HepG2 (cell line): ENCODE data around the gene CCDC50. TPM values are rescaled to one million over a fixed set of nuclear protein-coding genes. Genes with fewer than 3 reads are reported as not detected.

Experiments
- ZFP36L2 ChIP-seq: sonication (generic); formaldehyde crosslinking; IDR thresholded peaks from 2 replicates; pipeline ENCODE4 v1.4.0; 2020; ENCODE audit warnings: missing genetic modification reagents
- ZNF598 ChIP-seq: sonication (generic); formaldehyde crosslinking; IDR thresholded peaks from 2 replicates; pipeline ENCODE4 v1.5.1; 2020; ENCODE audit warnings: mild to moderate bottlenecking, missing genetic modification reagents, borderline replicate concordance
- ZNF841 ChIP-seq: sonication (generic); formaldehyde crosslinking; IDR thresholded peaks from 2 replicates; pipeline ENCODE4 v1.8.1; 2023; ENCODE audit warnings: missing genetic modification reagents, borderline replicate concordance
- polyA plus RNA-seq, 8 experiments: library from polyadenylated mRNA; depleted of rRNA in 3 of 8; stranded (reverse) in 7 of 8; unstranded in 1 of 8; fragments of >200 nt; fragmentation: Illumina TruSeq in 4 of 8; extraction: Trizol in 4 of 8; gene quantifications; 2 replicates each; pipeline versions ENCODE4 v1.2.1 to v1.2.3, GENCODE V29; 2011 to 2016; ENCODE audit warnings: low read depth in 4 of 8, missing spikeins in 1 of 8, mixed read lengths in 1 of 8; ENCODE audit not compliant: insufficient read depth in 1 of 8
- total RNA-seq, 5 experiments: library from RNA; depleted of rRNA; stranded (reverse); fragments of >200 nt; fragmentation: Illumina TruSeq; extraction: Trizol; gene quantifications; 2 replicates each; pipeline ENCODE4 v1.2.3, GENCODE V29; 2016; ENCODE audit warnings: low read depth in 1 of 5
- TF ChIP-seq, protein P1 (sequence below): IDR thresholded peaks from 2 replicates; pipeline ENCODE4 v1.6.1; 2016; ENCODE audit warnings: missing compliant biosample characterization, missing genetic modification reagents, borderline replicate concordance
- TF ChIP-seq, protein P2 (sequence below): sonication (generic); formaldehyde crosslinking; conservative IDR thresholded peaks from 2 replicates; pipeline ENCODE4 v1.4.0; 2020; ENCODE audit warnings: missing genetic modification reagents
- TF ChIP-seq, protein P3 (sequence below): sonication (generic); formaldehyde crosslinking; conservative IDR thresholded peaks from 2 replicates; pipeline ENCODE4 v1.4.0; 2020; ENCODE audit warnings: missing genetic modification reagents
- TF ChIP-seq, protein P4 (sequence below): sonication (generic); formaldehyde crosslinking; IDR thresholded peaks from 2 replicates; pipeline ENCODE4 v1.5.1; 2020; ENCODE audit warnings: mild to moderate bottlenecking, missing genetic modification reagents, moderate library complexity

CCDC50 gene
- total and polyA plus RNA-seq, 2 of the 13 experiments (the other 11 are each of a cell fraction or from before 2014, with no cell fraction given), result 47.6 to 66.4 TPM

DNA sequence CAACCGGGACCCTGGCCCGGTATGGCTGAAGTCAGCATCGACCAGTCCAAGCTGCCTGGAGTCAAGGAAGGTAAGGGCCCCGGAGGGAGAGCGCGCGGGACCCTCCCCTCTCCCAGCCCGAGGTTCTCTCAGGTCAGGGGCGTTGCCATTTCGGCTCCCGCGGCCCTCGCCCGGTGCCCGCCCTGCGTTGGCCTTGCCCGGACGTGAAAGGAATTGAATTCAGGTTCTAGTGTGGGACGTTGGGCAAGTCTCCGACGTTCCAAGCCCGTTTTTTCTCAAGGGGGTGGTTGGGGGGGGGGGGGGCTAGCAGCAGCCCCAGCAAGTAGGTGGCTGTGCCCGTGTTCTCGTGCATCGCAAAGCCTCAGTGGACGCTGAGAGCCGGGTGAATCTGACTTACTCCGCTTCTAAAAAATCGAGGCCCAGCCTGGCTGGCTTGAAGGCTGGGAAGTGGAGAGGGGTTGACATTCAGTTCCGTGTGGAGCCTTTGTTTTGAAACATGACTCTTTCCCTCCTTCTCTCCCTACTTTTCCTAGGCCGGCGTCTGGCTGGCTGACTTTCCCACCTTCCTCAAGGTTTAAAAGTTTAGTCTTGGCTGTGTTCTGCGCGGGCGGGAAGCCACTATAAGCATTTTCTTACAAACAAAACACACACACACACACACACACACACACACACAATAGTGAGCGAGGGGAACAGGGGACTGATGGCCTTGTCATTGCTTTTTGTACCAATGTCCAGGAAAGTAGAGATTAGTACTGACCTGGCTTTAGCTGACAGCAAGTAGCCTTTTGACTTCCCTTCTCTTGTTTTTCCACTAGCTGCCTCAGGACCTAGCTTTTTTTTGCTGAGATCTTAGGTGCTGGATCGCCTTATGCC lies 698 bp downstream of the CCDC50 start, which contains the start of gene UTS2B (continued):
- TF ChIP-seq, protein P1, sequence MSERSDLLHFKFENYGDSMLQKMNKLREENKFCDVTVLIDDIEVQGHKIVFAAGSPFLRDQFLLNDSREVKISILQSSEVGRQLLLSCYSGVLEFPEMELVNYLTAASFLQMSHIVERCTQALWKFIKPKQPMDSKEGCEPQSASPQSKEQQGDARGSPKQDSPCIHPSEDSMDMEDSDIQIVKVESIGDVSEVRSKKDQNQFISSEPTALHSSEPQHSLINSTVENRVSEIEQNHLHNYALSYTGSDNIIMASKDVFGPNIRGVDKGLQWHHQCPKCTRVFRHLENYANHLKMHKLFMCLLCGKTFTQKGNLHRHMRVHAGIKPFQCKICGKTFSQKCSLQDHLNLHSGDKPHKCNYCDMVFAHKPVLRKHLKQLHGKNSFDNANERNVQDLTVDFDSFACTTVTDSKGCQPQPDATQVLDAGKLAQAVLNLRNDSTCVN (CRISPR knock-in tag), result 0 out of 2 replicates have a peak, but pooled peaks have one; percentile 2
- TF ChIP-seq ZNF841 (CRISPR knock-in tag) (no peak), ZNF598 (no peak), ZFP36L2 (no peak)
- TF ChIP-seq, protein P2, sequence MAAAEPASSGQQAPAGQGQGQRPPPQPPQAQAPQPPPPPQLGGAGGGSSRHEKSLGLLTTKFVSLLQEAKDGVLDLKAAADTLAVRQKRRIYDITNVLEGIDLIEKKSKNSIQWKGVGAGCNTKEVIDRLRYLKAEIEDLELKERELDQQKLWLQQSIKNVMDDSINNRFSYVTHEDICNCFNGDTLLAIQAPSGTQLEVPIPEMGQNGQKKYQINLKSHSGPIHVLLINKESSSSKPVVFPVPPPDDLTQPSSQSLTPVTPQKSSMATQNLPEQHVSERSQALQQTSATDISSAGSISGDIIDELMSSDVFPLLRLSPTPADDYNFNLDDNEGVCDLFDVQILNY (CRISPR knock-in tag), result no peak
- TF ChIP-seq, protein P3, sequence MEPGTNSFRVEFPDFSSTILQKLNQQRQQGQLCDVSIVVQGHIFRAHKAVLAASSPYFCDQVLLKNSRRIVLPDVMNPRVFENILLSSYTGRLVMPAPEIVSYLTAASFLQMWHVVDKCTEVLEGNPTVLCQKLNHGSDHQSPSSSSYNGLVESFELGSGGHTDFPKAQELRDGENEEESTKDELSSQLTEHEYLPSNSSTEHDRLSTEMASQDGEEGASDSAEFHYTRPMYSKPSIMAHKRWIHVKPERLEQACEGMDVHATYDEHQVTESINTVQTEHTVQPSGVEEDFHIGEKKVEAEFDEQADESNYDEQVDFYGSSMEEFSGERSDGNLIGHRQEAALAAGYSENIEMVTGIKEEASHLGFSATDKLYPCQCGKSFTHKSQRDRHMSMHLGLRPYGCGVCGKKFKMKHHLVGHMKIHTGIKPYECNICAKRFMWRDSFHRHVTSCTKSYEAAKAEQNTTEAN (CRISPR knock-in tag), result 0 out of 2 replicates have a peak, but pooled peaks have one; percentile 8
- TF ChIP-seq, protein P4, sequence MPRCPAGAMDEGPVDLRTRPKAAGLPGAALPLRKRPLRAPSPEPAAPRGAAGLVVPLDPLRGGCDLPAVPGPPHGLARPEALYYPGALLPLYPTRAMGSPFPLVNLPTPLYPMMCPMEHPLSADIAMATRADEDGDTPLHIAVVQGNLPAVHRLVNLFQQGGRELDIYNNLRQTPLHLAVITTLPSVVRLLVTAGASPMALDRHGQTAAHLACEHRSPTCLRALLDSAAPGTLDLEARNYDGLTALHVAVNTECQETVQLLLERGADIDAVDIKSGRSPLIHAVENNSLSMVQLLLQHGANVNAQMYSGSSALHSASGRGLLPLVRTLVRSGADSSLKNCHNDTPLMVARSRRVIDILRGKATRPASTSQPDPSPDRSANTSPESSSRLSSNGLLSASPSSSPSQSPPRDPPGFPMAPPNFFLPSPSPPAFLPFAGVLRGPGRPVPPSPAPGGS, result 0 out of 2 replicates have a peak, but pooled peaks have one; percentile 3
